H1 (cell line): ENCODE data around the gene IRX4. TPM values are rescaled to one million over a fixed set of nuclear protein-coding genes. Genes with fewer than 3 reads are reported as not detected.

ENCODE experiments used
- CTCF ChIA-PET: fragments of 300-600 bp; sonication (Branson Sonifier 250); formaldehyde crosslinking; loops from one replicate; lab custom pipeline; 2021; ENCODE audit not compliant: partially characterized antibody; lab: Charles Lee
- POLR2A ChIA-PET: fragments of 300-600 bp; sonication (Branson Sonifier 250); formaldehyde crosslinking; loops from one replicate; lab custom pipeline; 2021; ENCODE audit warnings: inconsistent platforms; ENCODE audit not compliant: partially characterized antibody; lab: Charles Lee
- DNase-seq, 2 experiments: peaks; one replicate each; pipeline versions ENCODE4 v3.0.0 to v3.0.0-alpha.2; 2010 to 2022; ENCODE audit warnings: low spot score in 2 of 2, low read depth in 1 of 2, mixed read lengths in 1 of 2
- FAIRE-seq: peaks from 2 replicates; lab custom pipeline; 2011; peaks lifted over from hg19 to GRCh38; lab: Jason Lieb, UNC
- H2AFZ ChIP-seq: 2 replicates; pipeline ENCODE4 v1.8.1; 2012; ENCODE audit warnings: low read length, inconsistent platforms
- H2AK5ac ChIP-seq: 2 replicates; pipeline ENCODE4 v1.6.1; 2013; ENCODE audit warnings: low read depth, low read length
- H2BK120ac ChIP-seq: replicated peaks from 2 replicates; pipeline ENCODE3; 2013; ENCODE audit warnings: low read depth, low read length, inconsistent platforms
- H2BK12ac ChIP-seq: 2 replicates; pipeline ENCODE4 v1.6.1; 2013; ENCODE audit warnings: low read depth, low read length
- H2BK15ac ChIP-seq: 2 replicates; pipeline ENCODE4 v1.6.1; 2013; ENCODE audit warnings: low read length
- H2BK20ac ChIP-seq: 2 replicates; pipeline ENCODE4 v1.6.1; 2013; ENCODE audit warnings: low read length
- H2BK5ac ChIP-seq: 2 replicates; pipeline ENCODE4 v1.6.1; 2013; ENCODE audit warnings: low read depth, low read length
- H3K14ac ChIP-seq: 2 replicates; pipeline ENCODE4 v1.6.1; 2013; ENCODE audit warnings: inconsistent platforms; ENCODE audit not compliant: insufficient read length
- H3K18ac ChIP-seq: 2 replicates; pipeline ENCODE4 v1.6.1; 2013; ENCODE audit warnings: low read length; ENCODE audit errors: extremely low read depth
- H3K23ac ChIP-seq: 2 replicates; pipeline ENCODE4 v1.6.1; 2013; ENCODE audit warnings: inconsistent platforms; ENCODE audit not compliant: insufficient read length
- H3K23me2 ChIP-seq: 2 replicates; pipeline ENCODE4 v1.6.1; 2013; ENCODE audit warnings: low read depth, low read length
- H3K27ac ChIP-seq: 2 replicates; pipeline ENCODE4 v1.6.1; 2011; ENCODE audit warnings: low read depth, low read length, inconsistent platforms
- H3K27me3 ChIP-seq, 4 experiments: replicated peaks in 1 of 4; 1 replicate in 1 of 4; 2 replicates in 3 of 4; pipeline versions ENCODE4 v1.6.1 to v1.8.1; 2011 to 2013; ENCODE audit warnings: low read length in 3 of 4, mild to moderate bottlenecking in 3 of 4, inconsistent platforms in 2 of 4, mixed read lengths in 2 of 4, moderate library complexity in 1 of 4; ENCODE audit not compliant: control insufficient read depth in 3 of 4, insufficient read depth in 3 of 4; ENCODE audit errors: extremely low read depth in 1 of 4
- H3K36me3 ChIP-seq, 4 experiments: 2 replicates each; pipeline versions ENCODE4 v1.6.1 to v1.8.1; 2011 to 2013; ENCODE audit warnings: mild to moderate bottlenecking in 4 of 4, low read length in 3 of 4, moderate library complexity in 2 of 4, control low read depth in 1 of 4, inconsistent platforms in 1 of 4; ENCODE audit not compliant: insufficient read depth in 4 of 4, control insufficient read depth in 2 of 4
- H3K4ac ChIP-seq: replicated peaks from 2 replicates; pipeline ENCODE3; 2013; ENCODE audit warnings: low read length, low read depth, mixed read lengths, inconsistent platforms; ENCODE audit not compliant: insufficient read length
- H3K4me1 ChIP-seq, 4 experiments: replicated peaks in 1 of 4; 1 replicate in 1 of 4; 2 replicates in 3 of 4; pipeline versions ENCODE4 v1.6.1 to v1.8.1; 2011 to 2013; ENCODE audit warnings: low read length in 3 of 4, inconsistent platforms in 2 of 4, mixed read lengths in 1 of 4; ENCODE audit not compliant: insufficient read depth in 4 of 4, control insufficient read depth in 3 of 4
- H3K4me2 ChIP-seq, 2 experiments: 2 replicates each; pipeline versions ENCODE4 v1.6.1 to v1.8.1; 2011 to 2013; ENCODE audit warnings: low read depth in 2 of 2, low read length in 2 of 2, control low read depth in 1 of 2, inconsistent platforms in 1 of 2, mild to moderate bottlenecking in 1 of 2; ENCODE audit not compliant: insufficient read depth in 1 of 2
- H3K4me3 ChIP-seq, 4 experiments: fragments of 200-600, 300-600 bp in 1 of 4; sonication (generic), shearing (Covaris generic), sonication (Bioruptor Twin) in 1 of 4; 2 replicates each; pipeline versions ENCODE4 v1.5.1 to v1.8.1; 2011 to 2016; ENCODE audit warnings: low read length in 4 of 4, low read depth in 3 of 4, control low read depth in 2 of 4, inconsistent platforms in 2 of 4, mild to moderate bottlenecking in 2 of 4, mixed read lengths in 1 of 4, moderate library complexity in 1 of 4; ENCODE audit not compliant: insufficient read depth in 2 of 4; ENCODE audit errors: extremely low read depth in 1 of 4
- H3K56ac ChIP-seq: replicated peaks from 2 replicates; pipeline ENCODE3; 2013; ENCODE audit warnings: low read depth, mild to moderate bottlenecking, mixed read lengths, low read length, inconsistent platforms; ENCODE audit not compliant: insufficient read length
- H3K79me1 ChIP-seq: 2 replicates; pipeline ENCODE4 v1.6.1; 2013; ENCODE audit warnings: low read depth, low read length, control low read depth
- H3K79me2 ChIP-seq, 2 experiments: 2 replicates each; pipeline versions ENCODE4 v1.6.1 to v1.8.1; 2012 to 2013; ENCODE audit warnings: low read length in 2 of 2, mild to moderate bottlenecking in 2 of 2, inconsistent platforms in 1 of 2; ENCODE audit not compliant: insufficient read depth in 2 of 2, control insufficient read depth in 1 of 2
- H3K9ac ChIP-seq, 4 experiments: replicated peaks in 1 of 4; 1 replicate in 1 of 4; 2 replicates in 3 of 4; pipeline versions ENCODE4 v1.6.1 to v1.8.1; 2011 to 2013; ENCODE audit warnings: low read depth in 3 of 4, low read length in 3 of 4, control low read depth in 2 of 4, mild to moderate bottlenecking in 2 of 4, moderate library complexity in 2 of 4, inconsistent platforms in 1 of 4; ENCODE audit errors: extremely low read depth in 1 of 4
- H3K9me3 ChIP-seq, 2 experiments: 2 replicates each; pipeline versions ENCODE4 v1.6.1 to v1.8.1; 2012 to 2013; ENCODE audit warnings: mild to moderate bottlenecking in 2 of 2, moderate library complexity in 2 of 2, control low read depth in 1 of 2, inconsistent platforms in 1 of 2, low read depth in 1 of 2, low read length in 1 of 2, mixed read lengths in 1 of 2; ENCODE audit not compliant: insufficient read depth in 2 of 2
- H4K20me1 ChIP-seq, 2 experiments: replicated peaks in 1 of 2; 2 replicates each; pipeline versions ENCODE3 to v1.8.1; 2011 to 2013; ENCODE audit warnings: inconsistent platforms in 2 of 2, low read length in 2 of 2, mild to moderate bottlenecking in 1 of 2; ENCODE audit not compliant: insufficient read depth in 2 of 2, control insufficient read depth in 1 of 2
- H4K5ac ChIP-seq: 2 replicates; pipeline ENCODE4 v1.6.1; 2013; ENCODE audit warnings: low read length, low read depth, mixed read lengths, inconsistent platforms; ENCODE audit not compliant: insufficient read length
- H4K8ac ChIP-seq: 2 replicates; pipeline ENCODE4 v1.8.0; 2013; ENCODE audit warnings: mild to moderate bottlenecking, moderate library complexity, low read length, inconsistent platforms; ENCODE audit not compliant: insufficient read depth; ENCODE audit errors: extremely low read depth
- H4K91ac ChIP-seq: replicated peaks from 2 replicates; pipeline ENCODE3; 2013; ENCODE audit warnings: low read length, mixed read lengths, inconsistent platforms; ENCODE audit not compliant: insufficient read length
- NRF1 ChIP-seq: IDR thresholded peaks from 2 replicates; pipeline ENCODE4 v1.6.1; 2011; ENCODE audit warnings: mild to moderate bottlenecking, low read depth, low read length, improper control_type of control experiment
- POLR2AphosphoS5 ChIP-seq: IDR thresholded peaks from 2 replicates; pipeline ENCODE4 v1.6.1; 2011; ENCODE audit warnings: low read depth, low read length
- SAP30 ChIP-seq: fragments of 300-600 bp; sonication (generic); IDR thresholded peaks from 2 replicates; pipeline ENCODE4 v1.7.1; 2012; ENCODE audit warnings: low read length, moderate library complexity, mild to moderate bottlenecking, inconsistent platforms; ENCODE audit not compliant: insufficient read depth, insufficient replicate concordance
- SUZ12 ChIP-seq: fragments of 200-600 bp; sonication (generic); IDR thresholded peaks from 2 replicates; pipeline ENCODE4 v1.6.1; 2012; ENCODE audit warnings: mild to moderate bottlenecking, inconsistent platforms, low read length, moderate library complexity, mixed read lengths
- TEAD4 ChIP-seq: IDR thresholded peaks from 2 replicates; pipeline ENCODE4 v1.6.1; 2012; ENCODE audit warnings: low read depth, low read length, inconsistent platforms, mixed read lengths
- YY1 ChIP-seq: IDR thresholded peaks from 2 replicates; pipeline ENCODE4 v1.6.1; 2011; ENCODE audit warnings: low read depth, mild to moderate bottlenecking, low read length
- WGBS, 2 experiments: shearing (Covaris generic) in 1 of 2; methylation state at CpG; one replicate each; pipeline versions ENCODE4 v1.1.6 to v1.1.7; 2013 to 2015; ENCODE audit warnings: low lambda C conversion rate in 2 of 2, mixed read lengths in 2 of 2, inconsistent platforms in 1 of 2, low coverage in 1 of 2, missing lambda C conversion rate in 1 of 2; ENCODE audit not compliant: insufficient replicate concordance in 2 of 2, insufficient coverage in 1 of 2, insufficient read length in 1 of 2; ENCODE audit errors: extremely low coverage in 1 of 2, missing lambda C conversion rate in 1 of 2; 5-methylcytosine and 5-hydroxymethylcytosine counted together
- polyA plus RNA-seq, 7 experiments: library from polyadenylated mRNA; depleted of rRNA in 3 of 7; stranded (reverse) in 5 of 7; unstranded in 2 of 7; fragments of >200 nt in 5 of 7; fragments of 200-250 nt in 2 of 7; gene quantifications; 1 replicate in 5 of 7; 2 replicates in 1 of 7; 4 replicates in 1 of 7; pipeline versions ENCODE4 v1.2.1 to v1.2.3, GENCODE V29; 2011 to 2013; ENCODE audit warnings: missing spikeins in 2 of 7, mixed read lengths in 2 of 7
- total RNA-seq: library from RNA; stranded (reverse); fragmentation: NEBNext Ultra II Directional; extraction: Animal tissue kit (Norgen Biotek cat#: 25700); gene quantifications from 2 replicates; pipeline ENCODE4 v1.2.1, GENCODE V29; 2021
- TF ChIP-seq, protein P1 (sequence below): IDR thresholded peaks from 2 replicates; pipeline ENCODE4 v1.6.1; 2012; ENCODE audit warnings: inconsistent platforms
- TF ChIP-seq, protein P2 (sequence below): IDR thresholded peaks from 2 replicates; pipeline ENCODE4 v1.6.1; 2011; ENCODE audit warnings: low read length, improper control_type of control experiment
- TF ChIP-seq, protein P3 (sequence below): IDR thresholded peaks from 2 replicates; pipeline ENCODE4 v1.6.1; 2012; ENCODE audit warnings: inconsistent platforms

Gene IRX4
- total and polyA plus RNA-seq, 2 of the 8 experiments (the other 6 are each of a cell fraction or from before 2014, with no cell fraction given), result 0.45 to 1.2 TPM

DNA sequence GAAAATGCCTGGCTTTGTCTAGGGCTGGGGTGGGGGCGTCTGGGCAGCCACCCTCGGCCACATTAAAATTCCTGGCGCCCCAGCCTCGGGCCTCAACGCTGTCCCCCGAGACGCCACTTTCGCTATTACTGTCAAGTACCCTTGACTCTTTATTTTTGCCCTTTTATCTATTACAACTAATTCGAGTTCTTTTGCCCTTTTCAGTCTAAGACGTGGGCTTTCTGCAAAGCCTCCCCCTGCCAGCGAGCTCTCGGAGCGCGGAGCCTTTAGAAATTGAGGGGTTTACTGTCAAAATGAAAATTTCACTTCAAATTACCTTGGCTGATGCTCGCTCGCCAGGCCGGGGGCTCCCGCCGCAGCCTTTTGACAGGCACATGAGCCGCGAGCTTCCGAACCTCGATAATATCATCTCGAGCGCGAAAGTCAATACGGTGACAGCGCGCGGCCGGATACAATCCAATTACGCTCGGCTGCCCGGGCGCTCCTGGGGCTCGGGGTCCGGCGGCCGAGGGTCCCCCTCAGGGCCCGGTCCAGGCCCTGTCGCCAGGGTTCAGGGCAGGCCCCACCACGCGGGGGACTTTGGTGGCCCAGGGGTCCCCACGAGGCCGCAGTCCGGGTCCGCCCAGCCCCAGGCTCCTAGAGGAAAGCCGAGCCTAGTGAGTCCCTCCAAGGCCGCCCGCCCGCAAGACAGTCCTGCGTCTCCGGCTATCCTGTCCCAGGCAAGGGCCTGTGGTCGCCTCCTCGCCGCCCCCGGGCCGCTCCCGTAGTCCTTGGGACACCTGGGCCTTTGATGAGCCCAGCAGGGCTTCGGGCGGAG lies 6.7 kb downstream of the IRX4 start:
- H3K4me1 ChIP-seq, result peaks cover 3 to 32% (median 13%) of the 10 kb centered on the region in 4 experiments
- peaks cover 0 to 3% of the 10 kb centered on the region in 2 experiments; a peak in 1 of 4 replicates for H3K9me3 ChIP-seq
- H3K18ac ChIP-seq, result no peak overlapping the region
- peaks cover 14% of the 10 kb centered on the region; the same call in 1 of the 2 replicates for H3K23me2 ChIP-seq
- no peak overlapping the region for H4K5ac ChIP-seq
- H4K8ac ChIP-seq, result peak overlapping the region; percentile 12; the same call in 1 of the 2 replicates
- no peak overlapping the region for H3K27ac ChIP-seq
- no peak overlapping the region for H3K4ac ChIP-seq
- no peak overlapping the region for H2BK20ac ChIP-seq
- no peak overlapping the region for H3K23ac ChIP-seq
- no peak overlapping the region for H2BK15ac ChIP-seq
- peaks cover 63 to 95% (median 87%) of the 10 kb centered on the region in 4 experiments for H3K27me3 ChIP-seq
- H3K14ac ChIP-seq, result no peak overlapping the region
- peak overlapping the region; percentile 1 to 54 (median 15); a peak in 5 of 8 replicates for H3K4me3 ChIP-seq
- no peaks in the 10 kb centered on the region for H3K79me2 ChIP-seq
- H2BK120ac ChIP-seq, result no peak overlapping the region
- H3K9ac ChIP-seq, result no peak overlapping the region
- H3K79me1 ChIP-seq, result no peaks in the 10 kb centered on the region
- H4K91ac ChIP-seq, result no peak overlapping the region
- 2% methylated on average over 45 of the region's 61 CpGs; no CpG with 5 or more reads in 1 of the 2 experiments for WGBS, 2 experiments
- peaks cover 11 to 23% of the 10 kb centered on the region in 2 experiments for H4K20me1 ChIP-seq
- no peak overlapping the region for H2BK5ac ChIP-seq
- DNase-seq (peak in 1 of 2 experiments; percentile 76), FAIRE-seq (no peak)
- no peak overlapping the region for H2AK5ac ChIP-seq
- POLR2A ChIA-PET, result interaction anchor here (0.9 to 1.1 kb wide), 2 partner anchors 8 to 13 kb away, joined by 3 to 4 read pairs; no protein-coding TSS in a partner anchor
- H3K4me2 ChIP-seq, result peak overlapping the region; percentile 75 to 79
- H2BK12ac ChIP-seq, result no peak overlapping the region
- peaks cover 0 to 13% (median 0%) of the 10 kb centered on the region in 4 experiments; a peak in 1 of 8 replicates for H3K36me3 ChIP-seq
- CTCF ChIA-PET, result interaction anchor here (1.0 to 1.2 kb wide), 4 partner anchors 9 to 134 kb away, joined by 3 to 4 read pairs (median 3); no protein-coding TSS in a partner anchor
- no peak overlapping the region for H2AFZ ChIP-seq
- H3K56ac ChIP-seq, result no peak overlapping the region
- TF ChIP-seq, protein P1, sequence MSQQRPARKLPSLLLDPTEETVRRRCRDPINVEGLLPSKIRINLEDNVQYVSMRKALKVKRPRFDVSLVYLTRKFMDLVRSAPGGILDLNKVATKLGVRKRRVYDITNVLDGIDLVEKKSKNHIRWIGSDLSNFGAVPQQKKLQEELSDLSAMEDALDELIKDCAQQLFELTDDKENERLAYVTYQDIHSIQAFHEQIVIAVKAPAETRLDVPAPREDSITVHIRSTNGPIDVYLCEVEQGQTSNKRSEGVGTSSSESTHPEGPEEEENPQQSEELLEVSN, result peak; percentile 29; the same call in 1 of the 2 replicates
- TF ChIP-seq, protein P2, sequence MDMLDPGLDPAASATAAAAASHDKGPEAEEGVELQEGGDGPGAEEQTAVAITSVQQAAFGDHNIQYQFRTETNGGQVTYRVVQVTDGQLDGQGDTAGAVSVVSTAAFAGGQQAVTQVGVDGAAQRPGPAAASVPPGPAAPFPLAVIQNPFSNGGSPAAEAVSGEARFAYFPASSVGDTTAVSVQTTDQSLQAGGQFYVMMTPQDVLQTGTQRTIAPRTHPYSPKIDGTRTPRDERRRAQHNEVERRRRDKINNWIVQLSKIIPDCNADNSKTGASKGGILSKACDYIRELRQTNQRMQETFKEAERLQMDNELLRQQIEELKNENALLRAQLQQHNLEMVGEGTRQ, result no peak
- TF ChIP-seq NRF1 (no peak), SAP30 (peak; percentile 24), YY1 (no peak), TEAD4 (no peak), POLR2AphosphoS5 (no peak), SUZ12 (peak; percentile 84)
- TF ChIP-seq, protein P3, sequence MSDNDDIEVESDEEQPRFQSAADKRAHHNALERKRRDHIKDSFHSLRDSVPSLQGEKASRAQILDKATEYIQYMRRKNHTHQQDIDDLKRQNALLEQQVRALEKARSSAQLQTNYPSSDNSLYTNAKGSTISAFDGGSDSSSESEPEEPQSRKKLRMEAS, result peak; percentile 57
